GM12875 (cell line): ENCODE measurements around the gene CTNNA1.

Experiments
- H3K4me3 ChIP-seq: one replicate; pipeline ENCODE4 v1.5.1; 2011; ENCODE audit warnings: low read depth, low read length, control low read depth
- TF ChIP-seq, protein P1 (sequence below): IDR thresholded peaks from 2 replicates; pipeline ENCODE4 v1.5.1; 2011; ENCODE audit warnings: low read depth, mild to moderate bottlenecking, control low read depth, inconsistent platforms, low read length, moderate library complexity, borderline replicate concordance; ENCODE audit not compliant: insufficient read depth

The CTNNA1 gene

DNA sequence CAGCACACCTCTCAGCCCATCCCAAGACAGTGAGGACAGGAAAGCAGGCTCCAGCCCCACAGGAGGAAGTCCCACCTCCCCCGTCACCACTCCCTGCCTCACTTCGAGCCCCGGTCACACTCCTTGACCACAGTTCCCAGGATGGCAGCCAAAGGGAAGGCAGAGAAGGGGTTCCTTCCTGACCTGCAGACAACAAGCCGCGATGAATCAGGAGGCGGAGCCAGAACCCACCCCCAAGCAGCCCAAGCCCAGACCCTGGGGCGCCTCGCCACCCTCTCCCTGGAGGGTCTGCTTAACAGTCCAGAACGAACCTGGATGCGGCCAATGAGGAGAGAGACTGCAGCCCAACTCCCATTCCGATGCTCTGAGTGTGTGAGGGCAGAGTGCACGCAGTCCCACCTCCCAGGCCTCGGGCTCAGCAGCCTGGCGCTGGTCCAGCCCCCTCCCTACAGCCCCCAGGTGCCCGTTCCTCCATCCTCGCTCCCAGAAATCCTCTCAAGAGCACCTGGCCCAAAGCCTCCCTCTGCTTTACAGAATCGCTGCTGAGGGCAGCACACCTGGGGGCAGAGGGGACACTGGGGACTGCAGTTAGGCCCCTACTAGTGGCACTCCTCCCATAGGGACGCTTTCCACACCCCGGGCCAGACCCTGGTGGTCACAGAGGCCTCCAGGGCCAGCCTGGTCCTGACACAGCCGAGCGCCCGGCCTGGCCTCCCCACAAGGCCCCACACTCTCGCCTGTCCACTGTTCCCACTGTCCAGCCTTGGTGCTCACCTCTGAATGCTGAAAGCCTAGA lies 191.5 kb downstream of the CTNNA1 start:
- no peak overlapping the region for H3K4me3 ChIP-seq
- TF ChIP-seq, protein P1, sequence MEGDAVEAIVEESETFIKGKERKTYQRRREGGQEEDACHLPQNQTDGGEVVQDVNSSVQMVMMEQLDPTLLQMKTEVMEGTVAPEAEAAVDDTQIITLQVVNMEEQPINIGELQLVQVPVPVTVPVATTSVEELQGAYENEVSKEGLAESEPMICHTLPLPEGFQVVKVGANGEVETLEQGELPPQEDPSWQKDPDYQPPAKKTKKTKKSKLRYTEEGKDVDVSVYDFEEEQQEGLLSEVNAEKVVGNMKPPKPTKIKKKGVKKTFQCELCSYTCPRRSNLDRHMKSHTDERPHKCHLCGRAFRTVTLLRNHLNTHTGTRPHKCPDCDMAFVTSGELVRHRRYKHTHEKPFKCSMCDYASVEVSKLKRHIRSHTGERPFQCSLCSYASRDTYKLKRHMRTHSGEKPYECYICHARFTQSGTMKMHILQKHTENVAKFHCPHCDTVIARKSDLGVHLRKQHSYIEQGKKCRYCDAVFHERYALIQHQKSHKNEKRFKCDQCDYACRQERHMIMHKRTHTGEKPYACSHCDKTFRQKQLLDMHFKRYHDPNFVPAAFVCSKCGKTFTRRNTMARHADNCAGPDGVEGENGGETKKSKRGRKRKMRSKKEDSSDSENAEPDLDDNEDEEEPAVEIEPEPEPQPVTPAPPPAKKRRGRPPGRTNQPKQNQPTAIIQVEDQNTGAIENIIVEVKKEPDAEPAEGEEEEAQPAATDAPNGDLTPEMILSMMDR, result no peak

DNA sequence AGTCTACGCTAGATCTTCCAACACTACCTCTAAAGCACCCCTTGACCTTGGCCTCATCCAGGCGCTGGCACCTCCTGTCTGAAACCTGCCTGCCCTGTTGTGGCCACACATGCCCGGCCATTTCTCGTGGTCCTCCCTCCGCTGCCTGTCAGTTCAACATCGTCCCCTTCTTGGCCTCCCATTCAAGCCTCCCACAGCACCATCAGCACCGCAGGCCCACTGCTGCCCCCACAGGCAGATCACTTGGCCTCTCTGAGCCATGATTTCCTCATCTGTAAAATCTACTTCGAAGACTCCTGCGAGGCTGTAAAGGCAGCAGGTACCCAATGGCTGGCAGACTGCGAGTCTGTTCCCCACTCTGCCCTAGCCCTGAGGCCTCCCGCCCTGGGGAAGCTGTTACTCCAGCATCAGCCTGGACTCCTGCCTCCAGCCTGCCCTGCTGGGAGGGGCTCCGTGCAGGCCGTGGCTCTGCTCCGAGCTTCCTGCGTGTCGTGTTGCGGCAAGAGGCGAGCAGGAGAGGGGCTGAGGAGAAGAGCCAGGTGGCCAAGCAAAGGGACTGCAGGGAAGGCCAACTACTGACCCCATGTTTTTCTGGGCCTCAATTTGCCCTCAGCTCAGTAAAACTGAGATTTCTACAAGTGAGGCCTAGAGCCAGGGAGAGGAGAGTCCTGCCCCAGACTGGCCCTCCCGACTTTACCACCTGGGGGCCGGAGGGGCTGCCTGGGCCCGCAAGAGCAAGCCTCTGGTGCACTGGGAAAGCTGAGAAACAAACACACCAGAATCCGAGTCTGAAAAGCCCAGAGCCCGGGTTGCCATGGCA lies 192.4 kb downstream of the CTNNA1 start:
- no peak overlapping the region for H3K4me3 ChIP-seq
- TF ChIP-seq, protein P1, result no peak

- TF ChIP-seq, protein P1, result no peak
- no peak overlapping the region for H3K4me3 ChIP-seq
Measured at GRCh38 chr5:138946241-138946623, 193.0 kb downstream of the CTNNA1 start.

- TF ChIP-seq, protein P1, result no peak
- no peak overlapping the region for H3K4me3 ChIP-seq
Measured at GRCh38 chr5:138946831-138947560, 193.8 kb downstream of the CTNNA1 start.

GRCh38 chr5:138947780-138948179 lies 194.6 kb downstream of the CTNNA1 start:
- H3K4me3 ChIP-seq, result no peak overlapping the region
- TF ChIP-seq, protein P1, result no peak

- H3K4me3 ChIP-seq, result no peak overlapping the region
- TF ChIP-seq, protein P1, result no peak
Measured at GRCh38 chr5:138948471-138949222, 195.4 kb downstream of the CTNNA1 start.
